Loucy (cell line): ENCODE measurements around the gene BZW2.

Experiments
- H2AFZ ChIP-seq: fragments of 200-600 bp; sonication (generic); 2 replicates; pipeline ENCODE4 v1.6.0; 2016; ENCODE audit warnings: antibody characterized with exemption, mild to moderate bottlenecking, low read length, moderate library complexity
- H3F3A ChIP-seq: fragments of 200-600 bp; 2 replicates; pipeline ENCODE4 v1.6.0; 2016; ENCODE audit warnings: antibody characterized with exemption, low read depth, mild to moderate bottlenecking
- H3K27me3 ChIP-seq: fragments of 200-600 bp; sonication (generic); 2 replicates; pipeline ENCODE4 v1.6.1; 2014; ENCODE audit warnings: low read length, mild to moderate bottlenecking; ENCODE audit not compliant: insufficient read depth, poor library complexity, severe bottlenecking
- H3K36me3 ChIP-seq: fragments of 200-600 bp; sonication (generic); 2 replicates; pipeline ENCODE4 v1.6.1; 2016; ENCODE audit warnings: low read length; ENCODE audit not compliant: insufficient read depth
- H3K4me1 ChIP-seq: fragments of 200-600 bp; sonication (generic); 2 replicates; pipeline ENCODE4 v1.5.1; 2014; ENCODE audit warnings: low read length, mild to moderate bottlenecking; ENCODE audit not compliant: insufficient read depth, poor library complexity, severe bottlenecking
- H3K4me2 ChIP-seq: fragments of 200-600 bp; sonication (generic); 2 replicates; pipeline ENCODE4 v1.6.0; 2014; ENCODE audit warnings: antibody characterized with exemption, low read length, low read depth, mild to moderate bottlenecking; ENCODE audit not compliant: poor library complexity, severe bottlenecking
- H3K4me3 ChIP-seq: fragments of 200-600 bp; sonication (generic); 2 replicates; pipeline ENCODE4 v1.5.1; 2014; ENCODE audit warnings: low read length, mild to moderate bottlenecking, mixed read lengths; ENCODE audit not compliant: poor library complexity, severe bottlenecking
- H3K79me2 ChIP-seq: fragments of 200-600 bp; sonication (generic); 2 replicates; pipeline ENCODE4 v1.6.1; 2014; ENCODE audit warnings: low read length; ENCODE audit not compliant: insufficient read depth
- H3K9ac ChIP-seq: fragments of 200-600 bp; sonication (generic); 2 replicates; pipeline ENCODE4 v1.6.0; 2014; ENCODE audit warnings: mild to moderate bottlenecking, low read depth, low read length, moderate library complexity; ENCODE audit not compliant: poor library complexity, severe bottlenecking
- H3K9me2 ChIP-seq: fragments of 200-600 bp; sonication (generic); replicated peaks from 2 replicates; pipeline ENCODE4 v1.6.1; 2016; ENCODE audit warnings: low read depth, low read length, mixed read lengths
- H3K9me3 ChIP-seq: fragments of 200-600 bp; sonication (generic); 2 replicates; pipeline ENCODE4 v1.6.1; 2014; ENCODE audit warnings: mild to moderate bottlenecking, antibody characterized with exemption, low read length, low read depth; ENCODE audit not compliant: insufficient read depth
- H4K20me1 ChIP-seq: fragments of 200-600 bp; sonication (generic); 2 replicates; pipeline ENCODE4 v1.6.0; 2014; ENCODE audit warnings: antibody characterized with exemption, low read length, mild to moderate bottlenecking; ENCODE audit not compliant: insufficient read depth, poor library complexity, severe bottlenecking
- EZH2phosphoT487 ChIP-seq: fragments of 200-600 bp; IDR thresholded peaks from 2 replicates; pipeline ENCODE4 v1.6.1; 2018; ENCODE audit warnings: antibody characterized with exemption, mild to moderate bottlenecking, moderate library complexity, borderline replicate concordance
- TF ChIP-seq, protein P1 (sequence below): fragments of 200-600 bp; sonication (generic); conservative IDR thresholded peaks from 2 replicates; pipeline ENCODE4 v1.5.1; 2014; ENCODE audit warnings: mild to moderate bottlenecking, antibody characterized with exemption, low read length

Gene BZW2

DNA sequence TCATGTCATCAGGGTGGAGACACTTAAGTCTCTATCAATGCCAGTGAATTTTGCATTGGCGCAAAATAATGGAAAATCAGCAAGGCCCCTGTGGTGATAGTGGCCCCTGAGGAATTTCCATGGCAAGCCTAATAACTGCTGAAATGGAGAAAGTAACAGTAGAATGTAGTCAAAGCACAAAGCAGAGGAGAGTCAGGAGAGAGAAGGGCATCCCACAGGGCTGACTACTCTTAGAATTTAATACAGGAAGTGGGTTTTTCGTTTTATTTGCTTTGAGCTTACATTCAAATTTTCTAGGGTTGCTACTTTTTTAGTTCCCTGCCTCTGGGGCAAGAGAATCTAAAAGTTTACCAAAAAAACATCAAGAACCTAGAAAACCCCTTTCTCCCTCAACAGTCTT lies 39.0 kb downstream of the BZW2 start:
- Histone ChIP-seq H3F3A (no peaks in the 10 kb centered on the region), H3K9me3 (no peaks in the 10 kb centered on the region), H4K20me1 (no peaks in the 10 kb centered on the region), H3K4me2 (peak overlapping the region; percentile 62), H3K4me3 (peak overlapping the region; percentile 42), H3K27me3 (no peaks in the 10 kb centered on the region), H3K36me3 (peaks cover 71% of the 10 kb centered on the region), H3K9me2 (no peaks in the 10 kb centered on the region), H2AFZ (no peak overlapping the region), H3K9ac (peak overlapping the region; percentile 23), H3K79me2 (no peaks in the 10 kb centered on the region), H3K4me1 (peaks cover 15% of the 10 kb centered on the region)
- TF ChIP-seq, protein P1, sequence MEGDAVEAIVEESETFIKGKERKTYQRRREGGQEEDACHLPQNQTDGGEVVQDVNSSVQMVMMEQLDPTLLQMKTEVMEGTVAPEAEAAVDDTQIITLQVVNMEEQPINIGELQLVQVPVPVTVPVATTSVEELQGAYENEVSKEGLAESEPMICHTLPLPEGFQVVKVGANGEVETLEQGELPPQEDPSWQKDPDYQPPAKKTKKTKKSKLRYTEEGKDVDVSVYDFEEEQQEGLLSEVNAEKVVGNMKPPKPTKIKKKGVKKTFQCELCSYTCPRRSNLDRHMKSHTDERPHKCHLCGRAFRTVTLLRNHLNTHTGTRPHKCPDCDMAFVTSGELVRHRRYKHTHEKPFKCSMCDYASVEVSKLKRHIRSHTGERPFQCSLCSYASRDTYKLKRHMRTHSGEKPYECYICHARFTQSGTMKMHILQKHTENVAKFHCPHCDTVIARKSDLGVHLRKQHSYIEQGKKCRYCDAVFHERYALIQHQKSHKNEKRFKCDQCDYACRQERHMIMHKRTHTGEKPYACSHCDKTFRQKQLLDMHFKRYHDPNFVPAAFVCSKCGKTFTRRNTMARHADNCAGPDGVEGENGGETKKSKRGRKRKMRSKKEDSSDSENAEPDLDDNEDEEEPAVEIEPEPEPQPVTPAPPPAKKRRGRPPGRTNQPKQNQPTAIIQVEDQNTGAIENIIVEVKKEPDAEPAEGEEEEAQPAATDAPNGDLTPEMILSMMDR: no peak
- no peak for TF ChIP-seq EZH2phosphoT487

DNA sequence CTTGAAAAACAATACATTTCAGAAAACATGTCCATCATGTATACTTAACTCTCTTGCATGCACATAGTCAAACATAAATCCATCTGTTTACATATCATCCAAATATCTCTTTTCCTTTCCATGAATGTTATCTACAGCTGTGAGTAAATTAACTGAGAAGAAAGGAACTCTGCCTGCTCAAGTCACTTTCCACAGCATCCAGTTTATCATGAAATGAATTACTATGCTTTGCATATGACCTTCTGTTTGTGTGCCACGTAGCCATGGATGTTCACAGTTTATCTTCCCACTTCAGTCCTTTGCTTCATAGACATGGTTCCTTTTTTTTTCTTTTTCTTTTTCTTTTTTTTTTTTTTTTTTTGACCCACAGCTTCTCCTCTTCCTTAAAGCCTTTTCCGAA lies 39.6 kb downstream of the BZW2 start:
- Histone ChIP-seq H3K9me2 (no peaks in the 10 kb centered on the region), H3F3A (no peaks in the 10 kb centered on the region), H3K9ac (peak overlapping the region; percentile 23), H4K20me1 (no peaks in the 10 kb centered on the region), H3K9me3 (no peaks in the 10 kb centered on the region), H3K27me3 (no peaks in the 10 kb centered on the region), H3K4me3 (peak overlapping the region; percentile 42), H3K79me2 (no peaks in the 10 kb centered on the region), H2AFZ (no peak overlapping the region), H3K36me3 (peaks cover 70% of the 10 kb centered on the region), H3K4me1 (peaks cover 15% of the 10 kb centered on the region), H3K4me2 (peak overlapping the region; percentile 62)
- TF ChIP-seq, protein P1: no peak
- no peak for TF ChIP-seq EZH2phosphoT487

DNA sequence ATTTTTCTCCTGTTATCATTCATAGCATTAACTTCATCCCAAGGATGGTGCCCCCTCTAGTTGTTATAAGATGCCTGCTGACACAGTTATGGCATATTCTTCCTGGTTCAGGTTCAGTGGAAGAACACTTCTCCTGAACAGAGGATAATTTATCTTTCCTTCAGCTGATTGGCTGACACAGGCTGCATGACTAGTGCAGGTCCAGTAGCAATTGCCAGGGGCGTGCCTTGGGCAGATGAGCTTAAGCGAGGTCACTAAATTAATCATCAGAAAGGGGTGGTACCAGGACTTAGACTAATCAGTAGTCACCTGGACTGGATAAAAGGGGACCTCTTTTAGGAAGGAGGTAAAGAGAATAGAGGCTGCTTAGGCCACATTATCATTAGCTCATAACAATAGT lies 42.3 kb downstream of the BZW2 start:
- H3K27me3 ChIP-seq: no peaks in the 10 kb centered on the region

More for the DNA sequence above, 42.3 kb downstream of the BZW2 start:
- no peaks in the 10 kb centered on the region for H3K9me2 ChIP-seq
- H3K4me3 ChIP-seq: no peak overlapping the region
- H3K9ac ChIP-seq: no peak overlapping the region
- no peak overlapping the region for H2AFZ ChIP-seq
- no peaks in the 10 kb centered on the region for H3F3A ChIP-seq
- TF ChIP-seq, protein P1: no peak
- no peak for TF ChIP-seq EZH2phosphoT487
- H3K36me3 ChIP-seq: peaks cover 68% of the 10 kb centered on the region
- no peak overlapping the region for H3K4me2 ChIP-seq
- peaks cover 15% of the 10 kb centered on the region for H3K4me1 ChIP-seq
- no peaks in the 10 kb centered on the region for H3K9me3 ChIP-seq
- H4K20me1 ChIP-seq: no peaks in the 10 kb centered on the region
- H3K79me2 ChIP-seq: no peaks in the 10 kb centered on the region
